ENCODE measurements around the gene TSPYL4. TPM values are rescaled to one million over a fixed set of nuclear protein-coding genes. Genes with fewer than 3 reads are reported as not detected.

Gene TSPYL4
- total and polyA plus RNA-seq, 7 donors = 2.8 to 10.1 (median 6.5) TPM

GRCh38 chr6:116205281-116205680 lies 48.6 kb downstream of the TSPYL4 start:
- H3K36me3 ChIP-seq (ENCODE audit: insufficient read depth in 1 of 2, low read depth in 1 of 2) = no peaks in the 10 kb centered on the region
- no peak for ATAC-seq
- TF ChIP-seq, protein P1, sequence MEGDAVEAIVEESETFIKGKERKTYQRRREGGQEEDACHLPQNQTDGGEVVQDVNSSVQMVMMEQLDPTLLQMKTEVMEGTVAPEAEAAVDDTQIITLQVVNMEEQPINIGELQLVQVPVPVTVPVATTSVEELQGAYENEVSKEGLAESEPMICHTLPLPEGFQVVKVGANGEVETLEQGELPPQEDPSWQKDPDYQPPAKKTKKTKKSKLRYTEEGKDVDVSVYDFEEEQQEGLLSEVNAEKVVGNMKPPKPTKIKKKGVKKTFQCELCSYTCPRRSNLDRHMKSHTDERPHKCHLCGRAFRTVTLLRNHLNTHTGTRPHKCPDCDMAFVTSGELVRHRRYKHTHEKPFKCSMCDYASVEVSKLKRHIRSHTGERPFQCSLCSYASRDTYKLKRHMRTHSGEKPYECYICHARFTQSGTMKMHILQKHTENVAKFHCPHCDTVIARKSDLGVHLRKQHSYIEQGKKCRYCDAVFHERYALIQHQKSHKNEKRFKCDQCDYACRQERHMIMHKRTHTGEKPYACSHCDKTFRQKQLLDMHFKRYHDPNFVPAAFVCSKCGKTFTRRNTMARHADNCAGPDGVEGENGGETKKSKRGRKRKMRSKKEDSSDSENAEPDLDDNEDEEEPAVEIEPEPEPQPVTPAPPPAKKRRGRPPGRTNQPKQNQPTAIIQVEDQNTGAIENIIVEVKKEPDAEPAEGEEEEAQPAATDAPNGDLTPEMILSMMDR (IDR thresholded peaks at IDR 0.05) = no peak
- no peaks in the 10 kb centered on the region for H3K27me3 ChIP-seq (ENCODE audit: insufficient read depth in 3 of 3, low read length in 2 of 3)
- no peak overlapping the region for H3K4me3 ChIP-seq
- no peaks in the 10 kb centered on the region for H3K9me3 ChIP-seq
- DNase-seq = no peak
- 68 to 91% (median 76%) methylated on average over 2 of the region's 2 CpGs for WGBS, 3 donors
- no peak overlapping the region for H3K27ac ChIP-seq
- intact Hi-C loops (cut with DNase I) = no loop called here
- peaks cover 23% of the 10 kb centered on the region for H3K4me1 ChIP-seq

DNA sequence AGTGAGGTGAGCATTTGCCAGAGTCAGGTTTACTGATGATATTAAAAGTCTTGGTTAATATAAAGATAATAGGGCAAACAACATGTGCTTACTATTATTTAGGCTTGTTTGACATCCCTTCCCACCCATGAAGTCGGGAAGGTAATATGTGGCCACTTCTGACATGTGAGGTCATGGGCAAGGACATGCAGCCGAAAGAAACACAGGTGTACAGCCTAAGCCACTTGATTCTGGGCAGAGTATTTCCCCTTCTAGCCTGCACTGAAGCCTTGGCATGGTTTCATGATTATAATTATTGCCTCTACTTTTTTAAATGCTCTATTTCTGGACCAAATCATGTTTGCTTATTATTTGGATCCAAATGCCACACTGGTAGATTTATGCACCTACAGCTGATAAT lies 52.3 kb downstream of the TSPYL4 start:
- ATAC-seq (no peak), DNase-seq (no peak)
- Histone ChIP-seq H3K36me3 (ENCODE audit: insufficient read depth in 1 of 2, low read depth in 1 of 2) (no peaks in the 10 kb centered on the region), H3K27me3 (ENCODE audit: insufficient read depth in 3 of 3, low read length in 2 of 3) (no peaks in the 10 kb centered on the region), H3K9me3 (no peaks in the 10 kb centered on the region), H3K4me3 (no peak overlapping the region), H3K27ac (no peak overlapping the region), H3K4me1 (peaks cover 27% of the 10 kb centered on the region)
- intact Hi-C loops (cut with DNase I) = no loop called here
- WGBS, 3 donors = 41 to 48% (median 42%) methylated on average over 2 of the region's 2 CpGs
- TF ChIP-seq, protein P1 (IDR thresholded peaks at IDR 0.05) = no peak

DNA sequence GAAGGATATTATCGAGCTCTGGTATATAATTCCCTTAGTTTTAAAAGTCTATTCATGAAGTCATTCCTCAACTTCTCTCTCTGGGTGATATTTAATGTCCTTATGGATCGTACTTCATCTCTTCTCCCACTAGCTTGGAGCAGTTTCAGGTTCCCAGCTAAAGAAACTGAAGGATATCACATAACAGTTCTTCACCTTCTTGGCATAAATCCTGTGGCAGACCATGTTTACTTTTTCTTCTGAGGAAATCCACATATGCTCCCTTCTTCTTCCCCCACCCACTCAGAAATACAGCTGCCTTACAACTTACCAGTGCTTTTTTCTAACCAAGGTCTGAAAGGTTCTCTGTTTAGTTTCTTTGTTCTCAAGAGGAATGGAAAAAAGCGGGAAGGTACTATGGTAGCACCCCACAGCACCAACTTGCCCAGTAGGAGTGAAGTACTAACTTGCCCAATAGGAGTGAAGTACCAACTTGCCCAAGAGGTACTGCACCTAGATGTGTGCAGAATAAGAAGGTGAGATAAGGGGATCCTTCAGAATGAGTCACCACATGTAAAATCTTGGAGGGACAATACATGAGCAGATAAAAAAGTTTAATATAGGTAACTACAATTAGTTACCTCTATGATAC lies 53.1 kb downstream of the TSPYL4 start:
- 49 to 62% (median 51%) methylated on average over 3 of the region's 3 CpGs for WGBS, 3 donors
- Histone ChIP-seq H3K4me3 (no peak overlapping the region), H3K36me3 (ENCODE audit: insufficient read depth in 1 of 2, low read depth in 1 of 2) (no peaks in the 10 kb centered on the region), H3K9me3 (no peaks in the 10 kb centered on the region), H3K4me1 (peaks cover 28% of the 10 kb centered on the region), H3K27ac (no peak overlapping the region), H3K27me3 (ENCODE audit: insufficient read depth in 3 of 3, low read length in 2 of 3) (no peaks in the 10 kb centered on the region)
- ATAC-seq (peak in 1 of 4 donors; percentile 31), DNase-seq (no peak)
- TF ChIP-seq, protein P1 (IDR thresholded peaks at IDR 0.05) = no peak
- intact Hi-C loops (cut with DNase I) = no loop called here

Other genes with a start within 250 kb of the TSPYL4 start
- 1 to 10 TPM; 1.4 to 4.2 (median 1.8) TPM for gene FRK, start 193.2 kb downstream of the TSPYL4 start, total RNA-seq
- 1 to 10 TPM in 1 of 3 donors, under 1 TPM in 2; 0.10 to 1.3 (median 0.44) TPM for gene FRK, start 193.2 kb downstream of the TSPYL4 start, polyA plus RNA-seq
- 10 to 100 TPM; 26.7 to 30.9 (median 27.8) TPM for gene NT5DC1, start 153.2 kb downstream of the TSPYL4 start, total RNA-seq
- 10 to 100 TPM in 2 of 3 donors, 1 to 10 TPM in 1; 4.6 to 12.7 (median 12.3) TPM for gene NT5DC1, start 153.2 kb downstream of the TSPYL4 start, polyA plus RNA-seq
- under 1 TPM in 1 of 4 donors, not detected in 3; 0.41 TPM for gene COL10A1, start 127.9 kb downstream of the TSPYL4 start, total RNA-seq
- under 1 TPM in 1 of 3 donors, not detected in 2; 0.08 TPM for gene COL10A1, start 127.9 kb downstream of the TSPYL4 start, polyA plus RNA-seq
- 100 to 1,000 TPM in 3 of 4 donors, 10 to 100 TPM in 1; 96.3 to 174 (median 130) TPM for gene TSPYL1, start 25.9 kb upstream of the TSPYL4 start, total RNA-seq
- gene TSPYL1, start 25.9 kb upstream of the TSPYL4 start, polyA plus RNA-seq = 10 to 100 TPM; 20.5 to 55.1 (median 23.3) TPM
- 10 to 100 TPM in 3 of 4 donors, 1 to 10 TPM in 1; 9.6 to 26.7 (median 12.1) TPM for gene DSE, start 116.9 kb upstream of the TSPYL4 start, total RNA-seq
- 1 to 10 TPM; 2.3 to 5.2 (median 3.2) TPM for gene DSE, start 116.9 kb upstream of the TSPYL4 start, polyA plus RNA-seq
- gene CALHM6, start 207.3 kb upstream of the TSPYL4 start, total RNA-seq = under 1 TPM in 3 of 4 donors, not detected in 1; 0.50 to 0.84 (median 0.61) TPM
- 1 to 10 TPM in 2 of 3 donors, under 1 TPM in 1; 0.97 to 2.1 (median 1.1) TPM for gene CALHM6, start 207.3 kb upstream of the TSPYL4 start, polyA plus RNA-seq

All from psoas muscle (tissue), 8 donors.